Endothelial cell of umbilical vein (primary cell): ENCODE results near the gene BASP1. TPM values are rescaled to one million over a fixed set of nuclear protein-coding genes. Genes with fewer than 3 reads are reported as not detected.
"Not testable (repeated sequence)": the region's sequence is repeated elsewhere in the genome, so short reads cannot be mapped to it uniquely, and the experiment has no call there.

ENCODE experiments used
- BruUV-seq: library from RNA; stranded (reverse); fragments of 400-500 nt; replicated peaks from 2 replicates; lab custom pipeline; 2021; lab: Mats Ljungman, UMichigan
- CTCF ChIA-PET: fragments of 300-600, 350-600 bp; sonication (Branson Sonifier 250); formaldehyde crosslinking; loops from one replicate; lab custom pipeline; 2021; ENCODE audit warnings: antibody characterized with exemption, inconsistent platforms; lab: Charles Lee
- POLR2A ChIA-PET: fragments of 300-600, 350-600 bp; sonication (Branson Sonifier 250); formaldehyde crosslinking; loops from one replicate; lab custom pipeline; 2021; ENCODE audit warnings: antibody characterized with exemption, inconsistent platforms; lab: Charles Lee
- DNase-seq: peaks from one replicate; pipeline ENCODE4 v3.0.0-alpha.2; 2011; ENCODE audit warnings: low read depth, low spot score
- FAIRE-seq: peaks from 2 replicates; lab custom pipeline; 2011; peaks lifted over from hg19 to GRCh38; lab: Jason Lieb, UNC
- H2AFZ ChIP-seq: 2 replicates; pipeline ENCODE4 v1.6.0; 2012; ENCODE audit warnings: low read depth, low read length, control low read depth, inconsistent platforms
- H3K27ac ChIP-seq: 2 replicates; pipeline ENCODE4 v1.5.1; 2011; ENCODE audit warnings: low read depth, mild to moderate bottlenecking, control low read depth, low read length, moderate library complexity; ENCODE audit not compliant: insufficient read depth
- H3K27me3 ChIP-seq, 2 experiments: 2 replicates each; pipeline versions ENCODE4 v1.6.0 to v1.6.1; 2011; ENCODE audit warnings: low read length in 2 of 2, mixed read lengths in 1 of 2; ENCODE audit not compliant: control insufficient read depth in 2 of 2, insufficient read depth in 2 of 2
- H3K36me3 ChIP-seq, 2 experiments: 2 replicates in 1 of 2; 3 replicates in 1 of 2; pipeline ENCODE4 v1.5.1; 2011; ENCODE audit warnings: low read length in 2 of 2, mild to moderate bottlenecking in 1 of 2, moderate library complexity in 1 of 2; ENCODE audit not compliant: control insufficient read depth in 2 of 2, insufficient read depth in 2 of 2; ENCODE audit errors: extremely low read depth in 1 of 2
- H3K4me1 ChIP-seq: 3 replicates; pipeline ENCODE4 v1.5.1; 2011; ENCODE audit warnings: mild to moderate bottlenecking, low read length; ENCODE audit not compliant: control insufficient read depth, insufficient read depth; ENCODE audit errors: extremely low read depth
- H3K4me2 ChIP-seq: 2 replicates; pipeline ENCODE4 v1.6.1; 2011; ENCODE audit warnings: low read length, control low read depth, mixed read lengths; ENCODE audit not compliant: insufficient read depth
- H3K4me3 ChIP-seq, 3 experiments: fragments of 200-600 bp in 1 of 3; sonication (generic), shearing (Covaris generic) in 1 of 3; replicated peaks in 1 of 3; 2 replicates each; pipeline ENCODE4 v1.5.1; 2011 to 2016; ENCODE audit warnings: control low read depth in 3 of 3, low read length in 3 of 3, mild to moderate bottlenecking in 2 of 3, inconsistent platforms in 1 of 3, low read depth in 1 of 3, moderate library complexity in 1 of 3; ENCODE audit not compliant: insufficient read depth in 1 of 3
- H3K79me2 ChIP-seq: 2 replicates; pipeline ENCODE4 v1.6.0; 2012; ENCODE audit warnings: low read length, inconsistent platforms; ENCODE audit not compliant: control insufficient read depth, insufficient read depth
- H3K9ac ChIP-seq: replicated peaks from 2 replicates; pipeline ENCODE3; 2011; ENCODE audit warnings: low read length, control low read depth; ENCODE audit not compliant: insufficient read depth; ENCODE audit errors: extremely low read depth
- H3K9me1 ChIP-seq: replicated peaks from 3 replicates; pipeline ENCODE4 v1.6.0; 2011; ENCODE audit warnings: mild to moderate bottlenecking, low read length; ENCODE audit not compliant: control insufficient read depth, insufficient read depth; ENCODE audit errors: extremely low read depth
- H3K9me3 ChIP-seq: replicated peaks from 2 replicates; pipeline ENCODE4 v1.5.1; 2012; ENCODE audit warnings: low read length, inconsistent platforms; ENCODE audit not compliant: control insufficient read depth, insufficient read depth
- H4K20me1 ChIP-seq: replicated peaks from 2 replicates; pipeline ENCODE3; 2011; ENCODE audit warnings: mild to moderate bottlenecking, low read length; ENCODE audit not compliant: control insufficient read depth, insufficient read depth; ENCODE audit errors: extremely low read depth
- CTCF ChIP-seq, 2 donors: IDR thresholded peaks; 1 replicate in 1 of 2; 2 replicates in 1 of 2; pipeline ENCODE4 v1.5.1; 2011; ENCODE audit warnings: low read length in 2 of 2, mild to moderate bottlenecking in 2 of 2, moderate library complexity in 2 of 2, control low read depth in 1 of 2, inconsistent platforms in 1 of 2, low read depth in 1 of 2; ENCODE audit not compliant: insufficient read depth in 1 of 2; ENCODE audit errors: extremely low read depth in 1 of 2
- FOS ChIP-seq: IDR thresholded peaks from 2 replicates; pipeline ENCODE4 v1.6.1; 2011; ENCODE audit warnings: mild to moderate bottlenecking, low read length, moderate library complexity, borderline replicate concordance; ENCODE audit not compliant: insufficient read depth
- GATA2 ChIP-seq: IDR thresholded peaks from 2 replicates; pipeline ENCODE4 v1.7.0; 2011; ENCODE audit warnings: low read depth, mild to moderate bottlenecking, moderate library complexity, mixed read lengths, low read length; ENCODE audit not compliant: insufficient read length, insufficient read depth
- JUN ChIP-seq: IDR thresholded peaks from 2 replicates; pipeline ENCODE4 v1.6.1; 2011; ENCODE audit warnings: borderline replicate concordance, low read depth; ENCODE audit not compliant: insufficient read length, insufficient read depth
- MYC ChIP-seq: IDR thresholded peaks from one replicate; pipeline ENCODE4 v1.6.1; 2011; ENCODE audit warnings: mild to moderate bottlenecking, low read depth, low read length
- POLR2AphosphoS5 ChIP-seq: IDR thresholded peaks from 2 replicates; pipeline ENCODE4 v1.6.1; 2012; ENCODE audit warnings: low read depth, mild to moderate bottlenecking, control low read depth, low read length, moderate library complexity; ENCODE audit not compliant: insufficient read depth
- dilution Hi-C: fragments of 300-500 bp; cut with MboI; formaldehyde crosslinking; loops from one replicate; pipeline ENCODE4 v1.15.0; 2019; ENCODE audit warnings: low sequenced_read_pairs; ENCODE audit not compliant: extremely low pct_ligation_motif_present
- intact Hi-C: fragments of 100-400 bp; cut with micrococcal nuclease; formaldehyde crosslinking; loops from one replicate; pipeline ENCODE4 v1.10.0; 2022
- polyA plus RNA-seq, 4 experiments: library from polyadenylated mRNA; depleted of rRNA in 3 of 4; stranded (reverse) in 3 of 4; unstranded in 1 of 4; fragments of >200 nt; gene quantifications; 2 replicates each; pipeline versions ENCODE4 v1.2.1 to v1.2.3, GENCODE V29; 2011 to 2012; ENCODE audit warnings: missing spikeins in 1 of 4
- total RNA-seq: library from RNA; stranded (reverse); gene quantifications from 2 replicates; pipeline ENCODE4 v1.2.3, GENCODE V29; 2021

BASP1 gene
- total and polyA plus RNA-seq, 2 donors (not counting 3 experiments of a cell fraction or from before 2014, with no cell fraction given), result 69.4 to 79.3 TPM

- H3K9me3 ChIP-seq, result no peaks in the 10 kb centered on the region
- peaks cover 92% of the 10 kb centered on the region for H3K79me2 ChIP-seq
- H3K27ac ChIP-seq, result no peak overlapping the region
- dilution Hi-C loops (no loop called here), intact Hi-C loops (loop anchor here (5.0 kb wide), 1 partner anchor 84 kb away; no protein-coding TSS in a partner anchor)
- ChIA-PET POLR2A (no interaction called here), CTCF (interaction anchor here (1.0 to 1.3 kb wide), 2 partner anchors 17 to 26 kb away, joined by 3 to 4 read pairs; no protein-coding TSS in a partner anchor)
- no peaks in the 10 kb centered on the region for H3K9me1 ChIP-seq
- H3K4me2 ChIP-seq, result no peak overlapping the region
- no TSS peak for BruUV-seq
- H3K27me3 ChIP-seq, result no peaks in the 10 kb centered on the region
- no peak overlapping the region for H2AFZ ChIP-seq
- H3K4me3 ChIP-seq, result no peak overlapping the region
- H3K36me3 ChIP-seq, result peaks cover 0 to 2% of the 10 kb centered on the region in 2 experiments
- H3K9ac ChIP-seq, result no peak overlapping the region
- FAIRE-seq, result no peak
- DNase-seq, result no peak
- no peak for TF ChIP-seq CTCF (IDR thresholded peaks at IDR 0.05; ENCODE audit: extremely low read depth in 1 of 2, insufficient read depth in 1 of 2, low read depth in 1 of 2, low read length in 2 of 2)
- peak; percentile 72 for TF ChIP-seq FOS
- TF ChIP-seq GATA2, result peak; percentile 45
- no peak for TF ChIP-seq POLR2AphosphoS5
- no peak for TF ChIP-seq JUN
- TF ChIP-seq MYC, result no peak
- H3K4me1 ChIP-seq, result peaks cover 17% of the 10 kb centered on the region
- H4K20me1 ChIP-seq, result no peaks in the 10 kb centered on the region
Observed at GRCh38 chr5:17258431-17258830, 41.0 kb downstream of the BASP1 start.

GRCh38 chr5:17259012-17259411 lies 41.6 kb downstream of the BASP1 start:
- H3K4me3 ChIP-seq, H2AFZ ChIP-seq, H3K9ac ChIP-seq, FAIRE-seq, dilution Hi-C loops, H3K36me3 ChIP-seq, BruUV-seq, H3K9me1 ChIP-seq, H3K4me2 ChIP-seq, H3K9me3 ChIP-seq, DNase-seq, H3K27me3 ChIP-seq, POLR2A ChIA-PET, H3K27ac ChIP-seq, H4K20me1 ChIP-seq: not testable (repeated sequence)
- intact Hi-C loops, result loop anchor here (5.0 kb wide), 1 partner anchor 83 kb away; no protein-coding TSS in a partner anchor
- CTCF ChIA-PET, result interaction anchor here (1.0 kb wide), 1 partner anchor 27 kb away, joined by 4 read pairs; no protein-coding TSS in a partner anchor
- Histone ChIP-seq H3K4me1 (peaks cover 17% of the 10 kb centered on the region), H3K79me2 (peaks cover 93% of the 10 kb centered on the region)
